ENCODE results near the gene HCN4. TPM values are rescaled to one million over a fixed set of nuclear protein-coding genes. Genes with fewer than 3 reads are reported as not detected.
A peak's percentile ranks its signal among the peaks of the same experiment; 100 is the strongest.

The HCN4 gene
- total RNA-seq, 1 experiment from 2014 or later, result 0.09 TPM

DNA sequence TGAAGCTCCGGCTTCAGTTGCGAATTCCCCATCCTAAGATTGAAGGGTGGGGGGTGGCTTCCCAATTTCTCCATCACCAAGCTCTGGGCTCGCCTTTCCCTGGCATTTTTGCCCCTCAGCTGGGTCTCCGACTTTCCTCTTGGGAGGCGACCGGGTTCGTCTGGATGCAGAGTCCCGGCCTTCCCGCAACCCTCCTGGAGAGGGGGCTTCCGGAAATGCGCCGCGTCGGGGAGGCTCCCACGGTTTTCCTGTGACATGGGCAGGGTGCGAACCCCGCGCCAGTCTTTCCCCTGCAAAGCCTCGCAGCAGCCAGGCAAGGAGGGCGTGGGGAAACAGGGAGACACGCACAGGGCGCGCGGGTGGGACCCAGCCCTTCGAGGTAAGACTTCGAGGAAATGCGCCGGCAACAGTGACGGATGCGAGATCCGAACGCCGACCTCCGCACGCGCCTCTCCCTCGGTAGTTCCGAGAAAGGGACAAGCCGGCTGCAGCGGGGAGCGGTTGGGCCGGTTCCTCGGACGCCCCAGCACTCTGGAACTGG, 466 bp upstream of the HCN4 start:
- Histone ChIP-seq H3K9me3 (ENCODE audit: low read depth, low read length, poor library complexity, severe bottlenecking) (no peaks in the 10 kb centered on the region), H3K36me3 (ENCODE audit: insufficient read depth, low read length, poor library complexity, severe bottlenecking) (no peaks in the 10 kb centered on the region), H3K4me1 (ENCODE audit: insufficient read depth, low read length, poor library complexity, severe bottlenecking) (peaks cover 14% of the 10 kb centered on the region), H3K27ac (ENCODE audit: low read depth, low read length, poor library complexity, severe bottlenecking) (no peak overlapping the region), H3K27me3 (replicated peaks; ENCODE audit: insufficient read depth, low read depth, low read length, poor library complexity) (peaks cover 81% of the 10 kb centered on the region), H3K4me3 (ENCODE audit: low read depth, low read length, poor library complexity, severe bottlenecking) (peak overlapping the region; percentile 41)
- no TSS peak for BruUV-seq (replicated peaks)
- intact Hi-C loops (cut with micrococcal nuclease; ENCODE audit: unreplicated experiment), result no loop called here
- TF ChIP-seq CTCF (conservative IDR thresholded peaks at IDR 0.05; ENCODE audit: low read depth, low read length) (no peak), EZH2 (IDR thresholded peaks at IDR 0.05; ENCODE audit: borderline replicate concordance, low read depth, low read length, poor library complexity, severe bottlenecking) (peak; percentile 92)
- no peak for DNase-seq (ENCODE audit: low spot score)
- ChIA-PET POLR2A (ENCODE audit: low non-redundant PET) (no interaction called here), CTCF (no interaction called here)

DNA sequence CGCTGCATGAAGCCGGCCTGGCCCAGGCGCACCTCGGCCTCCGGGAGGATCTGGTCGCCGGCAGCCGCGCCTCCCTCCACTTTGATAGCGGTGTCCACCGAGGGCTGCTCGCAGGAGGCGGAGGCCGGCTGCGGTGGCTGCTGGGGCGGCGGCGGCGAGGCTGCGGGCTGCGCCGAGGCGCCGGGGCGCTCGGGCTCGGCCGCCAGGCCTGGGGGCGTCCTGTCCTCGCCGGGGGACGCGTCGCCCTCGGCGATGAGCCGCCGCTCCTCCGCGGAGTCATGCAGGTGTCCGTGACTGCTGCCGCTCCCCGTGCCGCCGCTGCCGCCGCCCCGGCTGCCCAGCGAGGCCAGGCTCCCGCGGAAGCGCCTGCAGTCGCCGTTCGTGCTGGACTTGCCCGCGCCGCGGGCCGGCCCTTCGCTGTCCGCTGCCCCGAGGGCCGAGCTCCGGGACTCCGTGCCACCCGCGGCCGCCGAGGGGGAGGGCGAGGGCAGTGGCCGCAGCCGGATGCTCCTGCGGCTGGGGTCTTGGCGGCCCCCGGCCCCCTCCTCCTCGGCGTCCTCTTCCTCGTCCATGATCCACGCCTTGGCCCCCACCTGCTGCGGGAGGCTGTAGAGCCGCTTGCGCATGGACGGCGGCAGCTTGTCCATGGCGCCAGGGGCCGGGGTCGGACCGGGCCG, 996 bp downstream of the HCN4 start:
- peak overlapping the region; percentile 41 for H3K4me3 ChIP-seq (ENCODE audit: low read depth, low read length, poor library complexity, severe bottlenecking)
- TF ChIP-seq EZH2 (IDR thresholded peaks at IDR 0.05; ENCODE audit: borderline replicate concordance, low read depth, low read length, poor library complexity, severe bottlenecking) (peak; percentile 83), CTCF (conservative IDR thresholded peaks at IDR 0.05; ENCODE audit: low read depth, low read length) (no peak)
- ChIA-PET CTCF (no interaction called here), POLR2A (ENCODE audit: low non-redundant PET) (no interaction called here)
- H3K27ac ChIP-seq (ENCODE audit: low read depth, low read length, poor library complexity, severe bottlenecking), result no peak overlapping the region
- H3K27me3 ChIP-seq (replicated peaks; ENCODE audit: insufficient read depth, low read depth, low read length, poor library complexity), result peaks cover 95% of the 10 kb centered on the region
- H3K4me1 ChIP-seq (ENCODE audit: insufficient read depth, low read length, poor library complexity, severe bottlenecking), result peaks cover 14% of the 10 kb centered on the region
- intact Hi-C loops (cut with micrococcal nuclease; ENCODE audit: unreplicated experiment), result no loop called here
- H3K9me3 ChIP-seq (ENCODE audit: low read depth, low read length, poor library complexity, severe bottlenecking), result no peaks in the 10 kb centered on the region
- BruUV-seq (replicated peaks), result no TSS peak
- no peaks in the 10 kb centered on the region for H3K36me3 ChIP-seq (ENCODE audit: insufficient read depth, low read length, poor library complexity, severe bottlenecking)
- DNase-seq (ENCODE audit: low spot score), result no peak

- Histone ChIP-seq H3K4me3 (ENCODE audit: low read depth, low read length, poor library complexity, severe bottlenecking) (no peak overlapping the region), H3K4me1 (ENCODE audit: insufficient read depth, low read length, poor library complexity, severe bottlenecking) (peaks cover 14% of the 10 kb centered on the region), H3K9me3 (ENCODE audit: low read depth, low read length, poor library complexity, severe bottlenecking) (no peaks in the 10 kb centered on the region), H3K27ac (ENCODE audit: low read depth, low read length, poor library complexity, severe bottlenecking) (no peak overlapping the region), H3K36me3 (ENCODE audit: insufficient read depth, low read length, poor library complexity, severe bottlenecking) (no peaks in the 10 kb centered on the region), H3K27me3 (replicated peaks; ENCODE audit: insufficient read depth, low read depth, low read length, poor library complexity) (peaks cover 98% of the 10 kb centered on the region)
- no TSS peak for BruUV-seq (replicated peaks)
- ChIA-PET POLR2A (ENCODE audit: low non-redundant PET) (no interaction called here), CTCF (no interaction called here)
- no peak for DNase-seq (ENCODE audit: low spot score)
- intact Hi-C loops (cut with micrococcal nuclease; ENCODE audit: unreplicated experiment), result no loop called here
- TF ChIP-seq CTCF (conservative IDR thresholded peaks at IDR 0.05; ENCODE audit: low read depth, low read length), result no peak
- peak; percentile 45 for TF ChIP-seq EZH2 (IDR thresholded peaks at IDR 0.05; ENCODE audit: borderline replicate concordance, low read depth, low read length, poor library complexity, severe bottlenecking)
These were observed 1.8 kb downstream of the HCN4 start for GRCh38 chr15:73366766-73367623.

Data from A673 (cell line).